Measurements from ENCODE around the gene RFNG.

RFNG gene

GRCh38 chr17:82061047-82061925 is 9.7 kb upstream of the RFNG start:
- FAIRE-seq (no peak), DNase-seq (ENCODE audit: extremely low spot score, insufficient read length, low read depth) (no peak)

DNA sequence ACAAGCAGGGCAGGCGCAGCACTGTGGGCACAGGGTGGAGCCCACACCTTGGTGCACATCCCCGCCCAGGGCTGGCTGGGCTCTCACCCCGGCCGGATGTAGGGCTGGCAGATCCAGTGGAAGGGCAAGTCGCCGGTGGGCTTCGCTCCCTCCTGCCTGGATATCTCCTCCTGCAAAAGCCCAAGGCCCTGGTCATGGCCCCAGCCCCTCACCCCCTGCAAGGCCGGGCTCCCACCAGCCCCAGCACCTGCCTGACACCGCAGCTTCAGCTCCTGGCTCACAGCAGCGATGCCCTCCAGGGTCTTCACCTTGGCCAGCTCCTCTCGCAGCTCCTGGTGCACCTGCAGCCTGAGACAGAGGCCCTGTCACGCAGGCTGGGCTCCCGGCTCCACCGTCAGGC is 9.0 kb upstream of the RFNG start:
- no peak for DNase-seq (ENCODE audit: extremely low spot score, insufficient read length, low read depth)
- no peak for FAIRE-seq

DNA sequence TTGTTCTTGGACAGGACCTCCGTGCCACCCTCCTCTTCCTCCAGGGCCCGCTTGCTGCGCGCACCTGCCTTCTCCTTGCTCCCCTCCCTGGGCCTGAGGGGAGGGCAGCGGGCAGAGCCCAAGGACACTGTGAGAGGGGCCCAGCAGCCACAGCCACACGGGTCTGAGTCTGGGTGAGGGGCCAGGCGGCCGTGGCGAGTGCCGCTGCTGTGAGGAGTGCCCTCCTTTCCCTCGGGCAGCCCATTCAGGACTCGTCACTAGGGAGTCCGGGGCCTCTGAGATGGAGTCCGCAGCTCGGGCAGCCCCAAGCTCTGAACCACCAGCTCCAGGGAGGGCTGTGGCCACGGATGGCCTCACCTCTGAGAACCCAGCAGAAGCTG is 8.4 kb upstream of the RFNG start:
- DNase-seq (ENCODE audit: extremely low spot score, insufficient read length, low read depth) (no peak), FAIRE-seq (no peak)

GRCh38 chr17:82059272-82060000 is 7.8 kb upstream of the RFNG start:
- no peak for DNase-seq (ENCODE audit: extremely low spot score, insufficient read length, low read depth)

GRCh38 chr17:82058855-82059249 is 7.2 kb upstream of the RFNG start:
- FAIRE-seq, result no peak
- DNase-seq (ENCODE audit: extremely low spot score, insufficient read length, low read depth), result no peak

More at GRCh38 chr17:82059272-82060000, 7.8 kb upstream of the RFNG start:
- FAIRE-seq, result no peak

DNA sequence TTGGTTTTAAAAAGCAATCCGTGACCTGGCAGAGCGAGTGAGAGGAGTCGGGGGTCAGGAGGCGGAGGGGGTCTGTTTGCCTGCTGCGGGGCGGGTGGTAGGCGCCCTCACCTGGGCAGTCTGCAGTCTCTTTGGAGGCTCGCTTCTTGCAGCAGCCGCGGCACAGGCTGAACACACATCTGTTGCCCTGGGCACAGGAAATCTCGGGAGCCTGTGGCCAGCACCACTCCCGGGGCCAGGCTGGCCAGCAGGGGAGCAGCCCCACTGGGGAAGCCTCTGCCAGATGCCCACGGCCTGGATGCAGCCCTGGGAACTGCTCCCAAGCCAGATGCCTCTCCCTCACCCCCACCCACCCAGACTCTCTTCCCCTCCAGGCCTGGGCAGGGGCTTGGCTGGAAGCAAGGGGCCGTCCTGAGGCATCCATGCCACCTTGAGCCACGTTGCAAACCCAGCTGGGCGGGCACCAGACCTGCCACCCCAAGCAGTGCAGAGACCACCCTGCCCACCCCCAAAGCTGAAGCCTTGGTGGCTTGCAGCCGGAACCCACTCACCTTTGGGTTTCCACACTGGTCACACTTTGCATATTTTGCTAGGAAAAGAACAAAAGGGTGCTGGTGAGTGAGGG is 6.7 kb upstream of the RFNG start:
- FAIRE-seq, result no peak
- no peak for DNase-seq (ENCODE audit: extremely low spot score, insufficient read length, low read depth)

DNA sequence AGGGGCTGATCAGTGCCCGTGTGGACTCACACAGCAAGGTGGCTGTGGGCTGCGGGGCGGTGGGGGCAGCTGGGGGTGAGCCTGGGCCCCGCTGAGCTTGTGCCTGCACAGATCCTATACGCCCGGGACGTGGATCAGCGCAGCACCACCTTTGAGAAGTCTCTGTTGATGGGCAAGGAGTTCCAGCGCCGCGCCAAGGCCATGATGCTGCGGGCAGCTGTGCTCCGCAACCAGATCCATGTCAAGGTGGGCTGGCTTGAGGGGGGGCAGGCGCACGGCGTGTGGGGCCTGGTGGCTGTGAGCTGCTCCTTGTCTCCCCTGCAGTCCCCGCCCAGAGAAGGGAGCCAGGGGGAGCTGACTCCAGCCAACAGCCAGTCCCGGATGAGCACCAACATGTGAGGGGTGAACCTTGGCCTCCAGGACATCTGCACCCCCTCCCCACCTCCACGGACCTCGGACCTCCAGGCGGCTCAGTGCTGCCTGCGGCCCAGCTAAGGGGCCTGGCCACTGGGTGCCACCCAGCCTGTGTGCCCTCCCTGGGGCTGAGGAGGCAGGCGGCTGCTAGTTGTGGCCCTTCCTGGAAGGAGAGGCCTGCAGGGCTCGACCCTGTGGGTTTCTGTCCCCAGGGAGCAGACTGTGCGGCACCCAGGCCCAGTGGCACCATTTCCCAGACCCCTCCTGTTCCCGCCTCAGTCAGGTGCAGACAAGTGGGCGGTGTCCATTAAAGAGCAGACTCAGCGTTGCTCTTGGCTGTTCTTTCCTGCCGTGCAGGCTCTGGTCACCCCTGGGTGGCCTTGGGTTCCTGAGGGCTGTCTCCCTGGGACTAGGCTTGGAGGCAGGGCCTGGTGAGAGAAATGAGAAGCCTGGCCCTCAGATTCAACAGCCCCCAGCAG is 5.4 kb upstream of the RFNG start:
- DNase-seq (ENCODE audit: extremely low spot score, insufficient read length, low read depth), result no peak
- no peak for FAIRE-seq

GRCh38 chr17:82055965-82056728 is 4.5 kb upstream of the RFNG start:
- FAIRE-seq (no peak), DNase-seq (ENCODE audit: extremely low spot score, insufficient read length, low read depth) (no peak)

- FAIRE-seq (no peak), DNase-seq (ENCODE audit: extremely low spot score, insufficient read length, low read depth) (no peak)
Measured at GRCh38 chr17:82055023-82055964, 3.7 kb upstream of the RFNG start.

DNA sequence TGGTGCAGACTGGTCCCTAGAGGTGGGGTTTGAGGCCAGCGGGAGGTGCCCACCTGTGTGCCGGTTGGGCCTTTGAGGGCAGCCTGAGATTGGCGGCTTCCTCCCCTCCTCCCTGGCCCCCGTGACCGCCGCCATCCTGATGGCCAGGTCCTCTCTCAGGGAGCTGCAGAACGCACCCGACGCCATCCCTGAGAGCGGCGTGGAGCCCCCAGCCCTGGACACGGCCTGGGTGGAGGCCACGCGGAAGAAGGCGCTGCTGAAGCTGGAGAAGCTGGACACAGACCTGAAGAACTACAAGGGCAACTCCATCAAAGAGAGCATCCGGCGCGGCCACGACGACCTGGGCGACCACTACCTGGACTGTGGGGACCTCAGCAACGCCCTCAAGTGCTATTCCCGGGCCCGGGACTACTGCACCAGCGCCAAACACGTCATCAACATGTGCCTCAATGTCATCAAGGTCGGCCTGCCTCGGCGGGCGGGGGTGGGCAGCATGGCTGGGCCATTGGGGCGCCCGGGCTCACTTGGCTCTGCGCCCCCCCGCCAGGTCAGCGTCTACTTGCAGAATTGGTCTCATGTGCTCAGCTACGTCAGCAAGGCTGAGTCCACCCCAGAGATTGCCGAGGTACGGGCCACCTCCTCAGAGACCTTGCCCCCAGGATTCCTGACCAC is 2.9 kb upstream of the RFNG start:
- DNase-seq (ENCODE audit: extremely low spot score, insufficient read length, low read depth) (no peak), FAIRE-seq (no peak)

DNA sequence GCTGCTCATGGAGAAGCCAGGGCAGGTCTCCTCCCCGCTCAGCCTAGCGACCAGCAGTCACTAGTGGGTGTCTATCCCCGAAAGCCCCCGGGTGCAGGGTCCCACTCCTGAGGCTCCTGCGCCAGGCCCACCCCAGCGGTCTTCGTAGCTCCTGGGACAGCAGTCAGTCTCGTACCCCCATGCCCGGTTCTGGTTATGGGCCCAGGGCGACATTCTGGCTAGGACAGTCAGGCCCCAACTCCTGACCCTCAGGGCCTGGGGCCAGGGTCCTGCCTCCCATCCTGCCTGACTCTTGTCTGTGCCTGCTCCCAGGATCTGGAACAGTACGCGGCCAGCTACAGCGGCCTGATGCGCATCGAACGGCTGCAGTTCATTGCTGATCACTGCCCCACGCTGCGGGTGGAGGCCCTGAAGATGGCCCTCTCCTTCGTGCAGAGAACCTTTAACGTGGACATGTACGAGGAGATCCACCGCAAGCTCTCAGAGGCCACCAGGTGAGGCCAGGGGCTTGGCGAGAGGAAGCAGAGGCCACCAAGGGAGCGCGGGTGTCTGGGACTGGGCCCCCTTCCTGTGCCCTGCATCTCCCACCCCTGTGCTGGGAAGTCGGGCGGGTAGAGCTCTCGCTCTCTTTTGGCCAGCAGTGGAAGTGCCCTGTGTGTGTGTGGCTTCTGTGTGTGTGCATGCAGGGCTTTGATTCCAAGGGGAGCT is 2.1 kb upstream of the RFNG start:
- FAIRE-seq (no peak), DNase-seq (ENCODE audit: extremely low spot score, insufficient read length, low read depth) (no peak)

DNA sequence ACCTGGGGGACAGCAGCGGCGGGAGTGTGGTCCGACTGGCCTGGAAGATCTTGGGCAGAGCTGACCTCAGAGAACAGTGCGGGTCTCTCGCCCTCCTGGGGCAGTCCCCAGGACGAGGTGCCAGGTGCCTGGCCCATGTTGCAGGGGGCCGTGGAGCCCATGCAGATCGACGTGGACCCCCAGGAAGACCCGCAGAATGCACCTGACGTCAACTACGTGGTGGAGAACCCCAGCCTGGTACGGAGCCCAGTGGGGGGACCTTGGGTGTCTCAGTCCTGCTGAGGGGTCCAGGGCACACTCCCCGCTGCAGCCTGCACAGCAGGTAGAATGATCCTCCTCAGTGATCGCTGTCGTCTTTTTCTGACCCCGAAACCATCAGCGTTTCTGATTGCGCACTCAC is 1.5 kb upstream of the RFNG start:
- FAIRE-seq, result no peak
- DNase-seq (ENCODE audit: extremely low spot score, insufficient read length, low read depth), result no peak

DNA sequence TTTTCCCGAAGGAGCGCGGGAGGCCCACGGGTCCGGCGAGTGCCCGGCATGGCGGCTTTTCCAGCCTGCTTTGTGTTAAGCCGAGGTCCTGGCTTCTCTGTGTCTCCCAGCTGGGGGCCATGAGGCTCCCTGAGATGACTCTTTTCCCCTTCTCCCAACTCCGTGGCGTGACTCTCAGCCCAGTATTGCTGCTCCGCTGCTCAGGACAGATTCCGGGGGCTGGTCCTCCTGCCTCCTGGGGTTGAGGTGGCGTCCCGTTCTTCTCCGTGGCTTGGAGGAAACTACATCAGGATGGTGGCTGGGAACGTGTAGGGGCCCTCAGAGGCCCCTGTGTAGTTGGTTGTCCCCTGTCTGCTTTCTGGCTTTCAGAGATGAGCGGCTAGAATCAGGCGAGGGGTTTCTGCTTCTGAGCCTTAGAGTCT is 1.0 kb upstream of the RFNG start:
- FAIRE-seq (no peak), DNase-seq (ENCODE audit: extremely low spot score, insufficient read length, low read depth) (no peak)

GRCh38 chr17:82050761-82051641 is 610 bp downstream of the RFNG start:
- FAIRE-seq (no peak), DNase-seq (ENCODE audit: extremely low spot score, insufficient read length, low read depth) (no peak)

DNA sequence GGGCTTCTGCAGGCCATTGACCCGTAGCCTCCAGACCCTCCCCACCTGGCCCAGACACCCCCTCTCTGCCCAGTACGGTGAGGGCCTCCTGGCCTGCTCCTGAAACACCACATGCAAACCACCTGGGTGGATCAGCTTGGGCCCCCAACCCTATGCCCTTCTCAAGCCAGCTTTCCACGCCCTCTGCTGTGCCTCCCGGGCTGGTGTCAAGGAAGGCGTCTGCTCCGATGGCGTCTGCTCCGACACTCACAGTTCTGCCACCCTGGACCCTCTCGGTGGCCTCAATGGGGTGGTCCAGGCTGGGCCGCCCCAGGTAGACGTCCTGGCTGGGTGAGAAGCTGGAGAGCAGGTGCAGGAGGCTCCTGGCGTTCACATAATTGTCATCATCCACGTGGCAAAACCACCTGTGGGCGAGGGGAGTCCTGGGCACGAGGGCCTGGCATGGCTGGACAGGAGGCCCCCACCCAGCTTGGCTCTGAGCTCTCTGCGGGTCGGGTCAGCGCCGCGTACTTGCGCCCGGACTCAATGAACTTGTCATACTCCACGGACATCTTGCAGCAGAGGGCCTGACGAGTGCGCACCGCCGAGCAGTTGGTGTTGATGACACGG is 1.4 kb downstream of the RFNG start:
- DNase-seq (ENCODE audit: extremely low spot score, insufficient read length, low read depth), result no peak
- no peak for FAIRE-seq

GRCh38 chr17:82049521-82049971 is 2.1 kb downstream of the RFNG start:
- no peak for DNase-seq (ENCODE audit: extremely low spot score, insufficient read length, low read depth)
- no peak for FAIRE-seq

Data from GM18507 (cell line).